HuH-7 (cell line): ENCODE data around the gene MPO.

ENCODE experiments used
- DNase-seq: peaks from one replicate; pipeline ENCODE4 v3.0.0; 2011; ENCODE audit warnings: low spot score

MPO gene

GRCh38 chr17:58319173-58320162 lies 38.7 kb upstream of the MPO start:
- no peak for DNase-seq

GRCh38 chr17:58318627-58319172 lies 38.0 kb upstream of the MPO start:
- no peak for DNase-seq

DNA sequence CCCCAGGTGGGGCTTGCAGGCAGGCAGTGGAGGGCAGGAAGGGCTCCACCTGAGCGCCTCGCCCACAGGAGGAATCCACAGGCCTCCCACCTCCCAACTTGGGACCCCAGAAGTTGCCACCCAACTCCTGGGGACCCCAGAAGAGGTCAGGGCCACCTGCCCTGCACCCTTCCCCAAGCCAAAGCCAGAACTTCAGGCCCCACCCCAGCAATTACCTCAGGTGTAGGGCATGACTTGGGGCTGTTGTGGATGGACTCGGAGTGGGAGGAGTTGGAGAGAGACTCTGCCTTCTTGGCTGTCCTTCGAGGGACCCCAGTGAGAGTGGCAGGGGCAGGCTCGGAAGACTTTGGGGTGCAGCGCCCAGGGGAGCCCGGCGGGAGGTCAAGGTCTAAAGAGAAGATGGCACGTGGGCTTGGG lies 37.3 kb upstream of the MPO start:
- DNase-seq: no peak

GRCh38 chr17:58317421-58318064 lies 36.8 kb upstream of the MPO start:
- peak; percentile 93 for DNase-seq

DNA sequence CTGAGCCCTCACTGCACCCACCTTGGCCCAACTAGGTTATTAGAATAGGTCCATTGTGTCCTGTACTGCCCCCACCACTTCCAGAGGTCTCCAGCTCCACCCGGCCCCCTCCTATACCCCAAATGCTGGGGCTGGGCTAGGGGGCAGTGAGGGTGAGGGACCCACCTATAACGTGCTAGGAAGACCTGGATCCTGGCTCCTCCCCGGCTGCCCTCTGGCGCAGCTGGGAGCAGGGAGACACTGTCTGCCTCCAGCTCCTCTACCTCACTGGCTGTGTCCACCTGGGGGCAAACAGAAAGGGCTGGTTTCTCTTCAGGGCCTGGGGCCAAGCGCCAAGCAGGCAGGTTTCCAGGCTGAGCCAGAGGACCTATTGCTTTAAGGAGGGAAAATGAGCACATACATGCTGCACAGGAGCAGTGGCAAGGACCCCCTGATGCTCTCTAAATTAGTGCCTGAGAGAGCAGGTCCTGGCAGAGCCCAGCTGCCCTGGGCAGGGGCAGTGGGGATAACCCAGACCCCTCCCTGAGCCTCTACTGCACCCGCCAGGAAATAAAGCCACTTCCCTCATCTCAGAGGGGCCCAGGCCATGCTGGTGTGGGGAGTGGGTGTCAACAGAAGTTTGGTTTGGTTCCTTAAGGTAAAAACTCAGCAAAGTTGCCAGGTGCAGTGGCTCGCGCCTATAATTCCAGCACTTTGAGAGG lies 35.7 kb upstream of the MPO start:
- no peak for DNase-seq

- no peak for DNase-seq
These were observed 35.0 kb upstream of the MPO start for GRCh38 chr17:58315750-58316149.

GRCh38 chr17:58315281-58315711 lies 34.6 kb upstream of the MPO start:
- DNase-seq: no peak

DNA sequence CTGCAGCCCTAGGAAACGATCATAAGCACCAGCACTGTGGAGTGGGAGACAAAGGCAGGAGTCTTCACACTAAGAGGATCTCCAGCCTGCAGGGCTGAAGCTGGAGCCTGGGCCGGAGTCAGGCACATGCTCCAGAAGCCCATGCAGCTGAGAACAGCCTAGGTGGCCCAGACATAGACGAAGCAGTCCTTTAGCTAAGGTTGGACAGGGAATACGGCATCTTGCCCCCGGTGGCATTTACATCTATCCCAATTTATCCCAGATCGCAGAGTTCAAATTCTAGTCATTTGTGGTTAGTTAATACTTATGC lies 33.9 kb upstream of the MPO start:
- no peak for DNase-seq

DNA sequence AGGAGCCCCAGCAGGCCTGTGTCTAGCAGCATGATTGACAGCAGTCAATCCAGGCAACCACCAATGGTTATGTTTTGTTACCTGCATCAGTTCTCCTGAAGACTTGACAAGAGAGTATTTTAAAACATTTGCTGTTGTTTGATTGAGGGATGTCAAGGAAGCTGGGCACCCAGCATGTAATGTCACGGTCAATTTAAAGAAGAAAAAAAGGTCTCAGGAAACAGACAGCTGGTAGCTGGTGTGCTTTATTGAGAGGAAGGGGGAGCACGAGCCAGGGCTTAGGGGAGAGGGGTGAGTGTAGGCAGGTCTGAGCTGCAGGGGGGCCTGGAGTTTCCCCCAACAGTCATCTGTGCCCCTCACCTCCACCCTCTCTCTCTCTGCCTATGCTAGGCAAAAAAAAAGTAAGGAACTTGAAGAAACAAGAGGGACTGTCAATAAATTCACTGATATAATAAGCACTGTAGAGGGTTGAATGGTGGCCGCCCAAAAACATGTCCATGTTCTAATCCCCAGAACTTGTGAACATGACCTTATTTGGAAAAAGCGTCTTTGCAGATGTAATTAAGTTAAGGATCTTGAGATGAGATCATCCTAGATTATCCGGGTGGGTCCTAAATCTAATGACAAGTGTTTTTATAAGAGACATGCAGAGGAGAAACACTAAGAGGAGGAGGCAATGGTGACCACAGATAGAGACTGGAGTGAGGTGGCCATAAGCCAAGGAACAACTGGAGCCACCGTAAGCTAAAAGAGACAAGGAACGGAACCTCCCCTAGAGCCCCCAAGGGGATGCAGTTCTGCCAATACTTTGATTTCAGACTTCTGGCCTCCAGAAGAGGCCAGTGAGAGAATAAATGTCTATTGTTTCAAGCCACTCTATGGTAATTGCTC lies 33.3 kb upstream of the MPO start:
- DNase-seq: no peak

- DNase-seq: no peak
These were observed 32.1 kb upstream of the MPO start for GRCh38 chr17:58312829-58313228.

DNA sequence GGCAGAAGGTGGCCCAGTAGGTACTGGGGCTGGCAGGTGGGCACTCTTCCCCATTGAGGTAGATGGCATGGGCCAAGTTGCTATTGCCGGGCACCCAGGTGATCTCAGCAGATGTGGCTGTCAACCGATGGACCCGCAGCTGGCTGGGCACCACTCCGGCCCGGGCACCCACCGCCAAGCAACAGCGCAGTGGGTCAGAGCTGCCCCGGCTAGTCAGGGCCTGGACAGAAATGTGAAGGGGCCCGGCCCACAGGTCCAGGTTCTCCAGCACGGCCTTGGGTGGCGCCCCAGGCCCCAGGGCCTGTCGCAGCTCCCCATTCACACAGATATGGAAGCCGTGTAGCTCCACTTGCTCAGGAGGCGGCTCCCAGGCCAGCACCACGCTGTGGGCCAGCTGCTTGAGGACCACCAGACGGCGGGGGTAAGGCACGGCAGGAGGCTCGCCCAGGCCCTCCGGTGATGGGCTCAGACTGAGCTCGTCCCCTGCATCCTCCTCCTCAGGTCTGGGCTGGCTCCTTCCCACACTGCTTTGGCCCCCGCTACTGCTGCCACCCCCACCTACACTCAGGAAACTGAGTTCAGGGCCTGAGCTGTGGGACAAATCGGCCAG lies 31.4 kb upstream of the MPO start:
- no peak for DNase-seq

GRCh38 chr17:58311429-58311894 lies 30.7 kb upstream of the MPO start:
- no peak for DNase-seq

DNA sequence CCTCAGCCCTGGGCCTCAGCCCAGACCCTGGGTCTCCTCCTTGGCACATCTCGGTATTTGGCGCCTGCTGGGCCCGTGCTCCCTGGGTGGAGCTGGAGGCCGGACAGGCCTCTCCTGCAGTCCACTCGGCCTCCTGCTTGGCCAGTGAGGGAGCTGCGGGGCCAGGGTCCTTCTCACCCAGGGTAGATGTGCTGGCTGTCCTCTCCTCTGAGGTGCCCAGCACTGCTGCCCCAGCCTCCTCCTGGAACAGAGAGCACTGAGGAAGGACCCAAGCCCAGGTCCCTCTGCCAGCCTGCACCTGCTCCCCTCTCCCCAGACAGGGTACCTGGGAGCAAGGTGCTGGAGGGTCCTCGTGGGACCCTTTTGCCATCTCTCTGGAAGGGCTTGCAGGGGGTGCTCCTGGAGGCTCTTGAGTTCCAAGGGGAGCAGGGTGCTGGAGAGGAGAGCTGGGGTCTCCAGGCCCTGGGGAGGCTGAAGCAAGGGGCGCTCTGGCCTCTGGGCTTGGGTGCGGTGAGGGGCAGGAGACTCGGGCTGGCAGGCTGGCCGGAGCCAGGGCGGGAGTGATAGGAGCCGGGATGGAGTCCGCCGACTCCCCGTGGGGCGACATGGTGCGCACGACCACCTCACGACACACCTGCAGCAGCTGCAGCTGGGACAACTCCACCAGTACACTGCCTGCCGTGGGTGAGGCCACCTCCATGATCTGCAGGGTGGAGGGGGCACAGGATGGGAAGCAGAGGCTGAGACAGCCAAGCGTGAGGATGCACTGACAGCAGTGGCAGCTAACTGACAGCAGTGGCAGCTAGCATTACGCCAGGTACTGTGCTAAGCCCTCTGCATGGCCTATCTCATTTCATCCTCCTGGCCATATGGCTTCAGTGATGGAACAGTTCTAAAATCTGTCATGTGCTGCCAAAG lies 30.0 kb upstream of the MPO start:
- DNase-seq: no peak

DNA sequence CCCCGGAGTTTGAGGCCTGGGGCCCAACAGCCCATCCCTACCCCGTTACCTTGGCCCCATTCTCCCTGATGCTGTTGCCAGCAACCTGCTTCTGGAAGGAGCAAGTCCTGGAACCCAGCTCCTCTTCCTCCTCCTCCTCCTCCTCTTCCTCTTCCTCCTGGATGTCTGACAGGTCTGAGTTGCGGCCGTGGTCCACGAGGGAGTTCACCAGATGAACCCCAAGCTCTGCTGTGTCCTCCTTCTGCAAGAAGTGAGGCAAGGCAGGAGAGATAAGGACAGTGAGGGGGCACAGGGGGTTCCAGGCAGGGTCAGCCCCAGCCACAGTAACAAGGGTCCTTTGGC lies 29.2 kb upstream of the MPO start:
- no peak for DNase-seq

DNA sequence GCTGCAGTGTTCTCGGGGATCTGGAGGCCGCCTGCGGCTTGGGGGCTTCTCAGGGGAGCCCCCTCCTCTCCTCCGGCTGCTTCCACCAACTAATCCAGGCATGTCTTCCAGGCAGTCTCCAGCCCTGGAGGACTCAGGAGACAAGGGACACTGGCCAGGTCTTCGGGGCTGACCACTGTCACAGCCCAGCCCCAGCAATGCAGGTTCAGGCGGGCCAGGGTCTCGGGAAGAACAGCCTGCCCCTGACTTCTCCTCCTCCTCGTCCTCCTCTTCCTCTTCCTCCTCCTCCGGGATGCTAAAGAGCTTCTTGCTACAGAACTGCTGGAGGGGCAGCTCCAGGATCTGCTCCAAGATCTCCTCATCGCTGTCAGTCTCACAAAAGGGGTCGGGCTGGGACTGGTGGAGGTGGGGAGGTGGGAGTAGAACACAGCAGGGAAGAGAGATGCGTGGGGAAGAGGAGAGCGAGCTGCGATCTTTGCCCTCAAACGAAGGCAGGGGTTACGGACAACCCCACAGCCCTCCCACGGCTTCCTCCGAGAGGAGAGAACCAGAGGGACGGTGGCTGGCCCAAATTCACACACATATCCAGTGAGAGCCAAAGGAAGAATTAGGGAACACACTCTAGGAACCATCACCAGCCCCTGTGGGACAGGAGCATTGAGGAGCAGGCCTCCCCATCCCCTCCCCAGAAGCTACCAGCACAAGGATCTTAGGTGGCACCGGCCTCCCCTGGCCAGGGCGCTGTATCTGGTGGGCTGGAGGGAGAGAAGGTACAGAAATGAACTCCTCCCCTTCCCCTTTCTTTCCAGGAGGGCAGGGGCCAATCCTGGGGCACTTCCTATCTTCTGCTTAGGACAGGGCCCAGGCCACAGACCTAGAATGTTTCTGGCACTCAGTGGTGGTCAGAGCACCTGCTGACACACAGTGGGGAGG lies 28.5 kb upstream of the MPO start:
- no peak for DNase-seq

DNA sequence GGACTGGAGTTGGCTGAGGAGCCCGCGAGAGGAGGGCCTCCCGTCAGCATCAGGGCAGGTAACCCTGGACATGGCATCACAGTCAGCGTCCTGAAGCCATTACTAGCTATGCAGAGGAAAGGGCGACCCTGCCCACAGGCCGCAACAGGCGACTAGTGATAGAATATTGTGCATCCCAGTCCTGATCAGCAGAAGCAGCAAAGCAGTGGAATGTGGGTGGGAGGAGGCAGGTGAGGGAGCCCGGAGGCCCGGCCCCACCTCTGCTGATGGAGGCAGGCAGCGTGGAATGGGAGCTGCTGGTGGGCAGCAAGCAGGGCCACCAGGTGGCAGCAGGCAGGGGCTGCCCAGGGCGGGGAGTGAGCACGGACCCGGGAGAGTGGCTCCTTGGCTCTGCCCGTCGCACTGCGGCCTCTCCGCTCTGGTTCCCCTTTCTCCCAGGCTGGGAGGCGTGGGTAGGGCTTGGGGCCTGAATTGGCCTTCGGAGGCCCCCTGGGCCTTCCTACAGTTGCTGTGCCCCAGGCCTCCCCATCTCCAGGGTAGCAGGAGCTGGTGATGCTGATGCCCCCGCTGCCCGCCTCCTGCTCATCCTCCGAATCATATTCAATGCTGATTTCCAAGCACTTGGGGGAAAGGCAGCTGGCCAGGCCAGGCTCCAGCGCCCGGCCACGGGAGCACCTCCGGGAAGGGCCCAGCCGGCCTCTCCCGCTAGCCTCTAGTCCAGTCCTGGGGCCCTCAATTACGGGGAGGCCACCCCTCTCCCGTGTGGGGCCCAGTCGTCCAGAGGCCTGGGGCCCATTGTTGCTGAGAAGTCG lies 27.6 kb upstream of the MPO start:
- peak; percentile 60 for DNase-seq

- no peak for DNase-seq
These were observed 26.9 kb upstream of the MPO start for GRCh38 chr17:58307468-58308172.
